BJ (cell line): ENCODE results near the gene DLK2. TPM values are rescaled to one million over a fixed set of nuclear protein-coding genes. Genes with fewer than 3 reads are reported as not detected.
"Not testable (repeated sequence)": the region's sequence is repeated elsewhere in the genome, so short reads cannot be mapped to it uniquely, and the experiment has no call there.

Source experiments
- CTCF ChIA-PET: fragments of 350-600 bp; formaldehyde crosslinking; extraction: SDS; loops from one replicate; lab custom pipeline; 2021; ENCODE audit warnings: antibody characterized with exemption, inconsistent platforms; lab: Yijun Ruan, JAX
- POLR2A ChIA-PET: fragments of 300-600 bp; sonication (Branson Sonifier 250); formaldehyde crosslinking; extraction: SDS; loops from one replicate; lab custom pipeline; 2021; ENCODE audit warnings: antibody characterized with exemption; lab: Charles Lee
- DNase-seq: peaks from one replicate; pipeline ENCODE4 v3.0.0-alpha.2; 2011; ENCODE audit warnings: low read depth
- H3K27me3 ChIP-seq: 2 replicates; pipeline ENCODE4 v1.6.0; 2011; ENCODE audit warnings: low read length; ENCODE audit not compliant: control insufficient read depth, insufficient read depth
- H3K36me3 ChIP-seq: 2 replicates; pipeline ENCODE4 v1.5.1; 2011; ENCODE audit warnings: low read length; ENCODE audit not compliant: control insufficient read depth, insufficient read depth
- H3K4me3 ChIP-seq: 2 replicates; pipeline ENCODE4 v1.5.1; 2011; ENCODE audit warnings: low read depth, mild to moderate bottlenecking, control low read depth, low read length
- CTCF ChIP-seq: IDR thresholded peaks from 2 replicates; pipeline ENCODE4 v1.5.1; 2011; ENCODE audit warnings: low read depth, mild to moderate bottlenecking, control low read depth, inconsistent platforms, low read length, moderate library complexity; ENCODE audit not compliant: insufficient read depth
- polyA plus RNA-seq: library from polyadenylated mRNA; depleted of rRNA; stranded (reverse); fragments of >200 nt; gene quantifications from 2 replicates; pipeline ENCODE4 v1.2.3, GENCODE V29; 2011

Gene DLK2
- polyA plus RNA-seq, 1 experiment: 4.8 TPM

- no peak for TF ChIP-seq CTCF
Observed at GRCh38 chr6:43465948-43466347, 10.6 kb upstream of the DLK2 start.

GRCh38 chr6:43464337-43464736 is 9.0 kb upstream of the DLK2 start:
- ChIA-PET CTCF (interaction anchor here (1.0 to 1.1 kb wide), 2 partner anchors 32 to 42 kb away, joined by 3 to 5 read pairs; no protein-coding TSS in a partner anchor), POLR2A (no interaction called here)
- Histone ChIP-seq H3K36me3 (no peaks in the 10 kb centered on the region), H3K4me3 (no peak overlapping the region), H3K27me3 (peaks cover 4% of the 10 kb centered on the region)
- DNase-seq: no peak
- no peak for TF ChIP-seq CTCF

More at GRCh38 chr6:43465948-43466347, 10.6 kb upstream of the DLK2 start:
- Histone ChIP-seq H3K27me3 (peaks cover 4% of the 10 kb centered on the region), H3K36me3 (no peaks in the 10 kb centered on the region), H3K4me3 (no peak overlapping the region)
- POLR2A ChIA-PET: no interaction called here
- CTCF ChIA-PET: interaction anchor here (1.1 to 1.3 kb wide), 2 partner anchors 10 to 41 kb away, joined by 3 to 4 read pairs; no protein-coding TSS in a partner anchor
- DNase-seq: no peak

- TF ChIP-seq CTCF: no peak
- Histone ChIP-seq H3K4me3 (no peak overlapping the region), H3K27me3 (peaks cover 4% of the 10 kb centered on the region), H3K36me3 (no peaks in the 10 kb centered on the region)
- CTCF ChIA-PET: no interaction called here
- POLR2A ChIA-PET: no interaction called here
- no peak for DNase-seq
Observed at GRCh38 chr6:43461936-43462335, 6.6 kb upstream of the DLK2 start.

GRCh38 chr6:43460032-43460431 is 4.7 kb upstream of the DLK2 start:
- Histone ChIP-seq H3K27me3 (peaks cover 6% of the 10 kb centered on the region), H3K4me3 (no peak overlapping the region), H3K36me3 (no peaks in the 10 kb centered on the region)
- CTCF ChIA-PET: interaction anchor here (0.9 to 1.9 kb wide), 5 partner anchors 12 to 195 kb away, joined by 3 to 8 read pairs (median 3); partner anchors contain the start of gene LRRC73
- no peak for DNase-seq
- no peak for TF ChIP-seq CTCF
- POLR2A ChIA-PET: no interaction called here

GRCh38 chr6:43459535-43459934 is 4.2 kb upstream of the DLK2 start:
- H3K4me3 ChIP-seq: no peak overlapping the region
- peaks cover 6% of the 10 kb centered on the region for H3K27me3 ChIP-seq
- POLR2A ChIA-PET: no interaction called here
- CTCF ChIA-PET: interaction anchor here (0.9 to 1.9 kb wide), 4 partner anchors 12 to 50 kb away, joined by 3 to 8 read pairs (median 4); partner anchors contain the start of gene LRRC73
- DNase-seq: no peak
- H3K36me3 ChIP-seq: no peaks in the 10 kb centered on the region
- no peak for TF ChIP-seq CTCF

- H3K36me3 ChIP-seq, H3K27me3 ChIP-seq, H3K4me3 ChIP-seq, POLR2A ChIA-PET, DNase-seq: not testable (repeated sequence)
- CTCF ChIA-PET: interaction anchor here (1.1 to 8.0 kb wide), 2 partner anchors 15 to 48 kb away, joined by 3 to 134 read pairs; partner anchors contain the start of gene LRRC73
Observed at GRCh38 chr6:43458154-43458553, 2.8 kb upstream of the DLK2 start.
